Upper lobe of right lung (tissue), 1 donor: ENCODE data around the gene TMEM107. TPM values are rescaled to one million over a fixed set of nuclear protein-coding genes. Genes with fewer than 3 reads are reported as not detected.

Experiments
- ATAC-seq: fragments of 200-7000 bp; cut with Tn5 transposase; one replicate; pipeline ENCODE4 v1.9.1; 2020; ENCODE audit warnings: mild to moderate bottlenecking, moderate library complexity
- DNase-seq: peaks from one replicate; pipeline ENCODE4 v3.0.0-alpha.2; 2020
- H3K27ac ChIP-seq: fragments of 200-600 bp; one replicate; pipeline ENCODE4 v1.8.0; 2022
- H3K27me3 ChIP-seq: fragments of 200-600 bp; one replicate; pipeline ENCODE4 v1.8.0; 2022; ENCODE audit warnings: mild to moderate bottlenecking
- H3K36me3 ChIP-seq: fragments of 200-600 bp; one replicate; pipeline ENCODE4 v1.8.0; 2022
- H3K4me1 ChIP-seq: fragments of 200-600 bp; one replicate; pipeline ENCODE4 v1.8.0; 2022
- H3K4me3 ChIP-seq: fragments of 200-600 bp; one replicate; pipeline ENCODE4 v1.8.0; 2022; ENCODE audit warnings: mild to moderate bottlenecking
- H3K9me3 ChIP-seq: fragments of 200-600 bp; one replicate; pipeline ENCODE4 v1.8.0; 2022
- CTCF ChIP-seq: fragments of 200-600 bp; IDR thresholded peaks from one replicate; pipeline ENCODE4 v1.8.0; 2022; ENCODE audit warnings: antibody characterized with exemption
- intact Hi-C: fragments of 100-400 bp; cut with DNase I; formaldehyde crosslinking; loops from one replicate; pipeline ENCODE4 v1.11.0; 2022
- total RNA-seq: library from RNA; stranded (reverse); fragmentation: NEBNext Ultra II Directional; extraction: Animal tissue kit (Norgen Biotek cat#: 25700); gene quantifications from one replicate; pipeline ENCODE4 v1.2.1, GENCODE V29; 2021
- donor health status: DM: no; HTN: yes; CAD: no; lungs with severe emphysema.

TMEM107 gene
- total RNA-seq, 1 donor from 2014 or later: 9.3 TPM

DNA sequence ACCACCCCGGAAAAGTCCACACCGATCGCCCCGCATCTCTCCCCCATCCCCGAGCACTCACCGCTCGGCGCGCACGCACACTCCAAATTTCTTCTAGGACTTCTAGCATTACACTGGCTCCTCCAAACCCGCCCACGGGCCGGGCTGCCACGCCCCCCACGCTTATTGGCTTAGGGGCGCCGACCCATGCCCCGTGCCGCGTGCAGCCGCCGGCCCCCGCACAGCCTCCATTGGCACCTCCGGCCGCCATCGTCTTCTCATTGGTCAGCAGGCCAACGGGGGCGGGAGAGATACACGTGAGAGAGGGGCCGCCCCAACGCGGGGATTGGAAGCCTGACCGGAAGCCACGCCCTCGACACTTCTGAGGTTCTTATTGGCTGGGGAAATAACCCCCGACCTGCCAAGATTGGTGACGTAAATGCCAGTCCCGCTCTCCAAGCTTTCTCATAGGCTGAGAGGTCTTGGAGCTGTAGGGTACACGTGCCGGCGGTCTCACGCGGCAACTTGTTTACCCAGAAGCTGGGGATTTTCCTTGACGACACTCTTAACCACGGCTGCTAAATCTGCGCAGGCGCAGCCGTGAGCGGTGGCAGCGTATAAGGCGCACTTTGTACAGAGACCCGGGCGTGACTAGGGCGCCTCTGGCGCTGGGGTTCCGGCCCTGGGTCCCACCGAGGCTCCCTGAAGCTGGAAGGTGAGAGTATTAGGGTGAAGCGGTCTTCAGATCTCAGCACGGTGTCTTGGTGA is 19.8 kb downstream of the TMEM107 start:
- H3K4me3 ChIP-seq: peak overlapping the region; percentile 82
- H3K36me3 ChIP-seq: peaks cover 35% of the 10 kb centered on the region
- DNase-seq (peak; percentile 100), ATAC-seq (peak; percentile 77)
- H3K27ac ChIP-seq: peak overlapping the region; percentile 100
- H3K9me3 ChIP-seq: no peaks in the 10 kb centered on the region
- intact Hi-C loops: no loop called here
- peak; percentile 6 for TF ChIP-seq CTCF
- H3K27me3 ChIP-seq: no peaks in the 10 kb centered on the region
- peaks cover 44% of the 10 kb centered on the region for H3K4me1 ChIP-seq

DNA sequence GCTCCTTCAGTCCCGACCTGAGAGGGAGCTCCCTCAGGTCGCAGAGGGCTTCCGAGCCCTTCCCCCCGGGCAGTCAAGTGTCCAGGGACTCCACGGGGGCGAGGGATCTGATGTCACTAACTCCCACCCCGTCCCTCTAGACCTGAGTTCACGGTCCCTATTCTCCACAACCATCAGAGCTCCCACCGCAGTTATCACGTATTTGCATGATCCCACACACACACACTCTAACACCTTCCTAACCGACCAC is 20.3 kb downstream of the TMEM107 start:
- intact Hi-C loops: no loop called here
- peaks cover 30% of the 10 kb centered on the region for H3K36me3 ChIP-seq

GRCh38 chr17:8155231-8155995 is 20.8 kb downstream of the TMEM107 start:
- no peak for DNase-seq
- no peaks in the 10 kb centered on the region for H3K9me3 ChIP-seq
- peaks cover 40% of the 10 kb centered on the region for H3K4me1 ChIP-seq
- no peak for ATAC-seq
- TF ChIP-seq CTCF: no peak
- no peaks in the 10 kb centered on the region for H3K27me3 ChIP-seq
- intact Hi-C loops: no loop called here
- H3K27ac ChIP-seq: peak overlapping the region; percentile 100
- peaks cover 30% of the 10 kb centered on the region for H3K36me3 ChIP-seq
- peak overlapping the region; percentile 82 for H3K4me3 ChIP-seq

More for the DNA sequence above, 20.3 kb downstream of the TMEM107 start:
- peak overlapping the region; percentile 82 for H3K4me3 ChIP-seq
- peak overlapping the region; percentile 100 for H3K27ac ChIP-seq
- peaks cover 40% of the 10 kb centered on the region for H3K4me1 ChIP-seq
- no peak for TF ChIP-seq CTCF
- no peaks in the 10 kb centered on the region for H3K27me3 ChIP-seq
- ATAC-seq (no peak), DNase-seq (no peak)
- no peaks in the 10 kb centered on the region for H3K9me3 ChIP-seq

DNA sequence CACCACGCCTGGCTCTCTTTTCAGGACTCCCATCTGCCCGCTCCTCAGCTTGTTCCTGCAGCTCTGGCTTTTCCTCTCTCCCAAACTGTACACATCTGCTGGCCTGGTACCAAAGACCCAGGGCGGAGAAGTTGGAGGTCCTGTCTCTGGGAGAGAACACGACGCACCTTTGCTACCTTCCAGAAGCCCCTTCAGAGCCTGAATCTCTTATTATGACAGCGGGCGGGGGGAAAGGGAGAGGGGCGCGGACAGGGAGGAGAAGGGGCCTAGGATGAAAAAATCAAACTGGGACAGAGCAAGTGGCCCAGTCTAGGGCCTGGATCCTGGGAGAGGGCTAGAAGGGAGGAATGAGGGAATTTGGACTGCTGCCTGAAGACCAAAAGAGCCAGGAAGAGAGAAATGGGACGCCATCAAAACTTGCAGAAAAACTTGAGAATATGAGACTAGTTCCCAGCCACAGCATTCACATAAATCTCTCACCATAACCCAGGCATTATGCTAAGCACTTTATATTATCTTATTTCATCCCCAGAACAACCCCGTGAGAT is 21.5 kb downstream of the TMEM107 start:
- Histone ChIP-seq H3K9me3 (no peaks in the 10 kb centered on the region), H3K4me1 (peaks cover 44% of the 10 kb centered on the region), H3K4me3 (peak overlapping the region; percentile 82), H3K27me3 (no peaks in the 10 kb centered on the region), H3K27ac (peak overlapping the region; percentile 100), H3K36me3 (peaks cover 32% of the 10 kb centered on the region)
- intact Hi-C loops: no loop called here
- no peak for ATAC-seq
- no peak for DNase-seq
- no peak for TF ChIP-seq CTCF

DNA sequence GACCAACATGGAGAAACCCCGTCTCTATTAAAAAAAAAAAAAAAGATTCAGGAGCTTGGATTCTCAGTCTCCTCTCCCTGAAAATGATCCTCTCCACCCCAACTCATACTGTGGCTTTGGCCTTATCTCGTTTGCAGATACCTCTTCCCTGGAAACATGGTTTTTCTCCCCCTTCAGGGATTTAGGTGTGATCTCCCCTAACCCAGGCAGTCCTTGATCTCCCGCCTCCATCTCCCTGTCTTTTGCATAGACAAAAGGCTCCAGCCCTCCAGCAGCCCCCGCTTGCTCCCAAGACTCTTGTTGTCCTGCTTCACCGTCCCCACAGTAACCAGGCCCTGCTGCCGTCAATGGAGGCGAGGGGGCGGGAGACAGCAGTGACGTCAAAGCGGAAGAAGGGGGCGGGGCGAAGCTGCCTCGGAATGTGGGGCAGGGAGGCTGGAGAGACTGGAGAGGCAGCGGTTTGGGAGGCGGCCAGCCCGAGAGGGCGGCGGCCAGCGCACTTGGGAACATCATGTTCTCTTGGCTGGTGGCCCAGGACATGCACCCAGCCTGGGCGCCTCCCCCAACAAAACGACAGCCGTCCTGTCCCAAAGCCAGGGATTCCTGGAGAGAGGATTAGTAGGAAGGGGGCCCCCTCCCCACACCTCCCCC is 22.1 kb downstream of the TMEM107 start:
- Histone ChIP-seq H3K4me1 (peaks cover 44% of the 10 kb centered on the region), H3K27me3 (no peaks in the 10 kb centered on the region), H3K4me3 (peak overlapping the region; percentile 82), H3K27ac (peak overlapping the region; percentile 100), H3K36me3 (peaks cover 33% of the 10 kb centered on the region), H3K9me3 (no peaks in the 10 kb centered on the region)
- peak; percentile 100 for DNase-seq
- intact Hi-C loops: no loop called here
- TF ChIP-seq CTCF: no peak
- peak; percentile 57 for ATAC-seq
